ENCODE measurements around the gene PTTG1.

The PTTG1 gene

DNA sequence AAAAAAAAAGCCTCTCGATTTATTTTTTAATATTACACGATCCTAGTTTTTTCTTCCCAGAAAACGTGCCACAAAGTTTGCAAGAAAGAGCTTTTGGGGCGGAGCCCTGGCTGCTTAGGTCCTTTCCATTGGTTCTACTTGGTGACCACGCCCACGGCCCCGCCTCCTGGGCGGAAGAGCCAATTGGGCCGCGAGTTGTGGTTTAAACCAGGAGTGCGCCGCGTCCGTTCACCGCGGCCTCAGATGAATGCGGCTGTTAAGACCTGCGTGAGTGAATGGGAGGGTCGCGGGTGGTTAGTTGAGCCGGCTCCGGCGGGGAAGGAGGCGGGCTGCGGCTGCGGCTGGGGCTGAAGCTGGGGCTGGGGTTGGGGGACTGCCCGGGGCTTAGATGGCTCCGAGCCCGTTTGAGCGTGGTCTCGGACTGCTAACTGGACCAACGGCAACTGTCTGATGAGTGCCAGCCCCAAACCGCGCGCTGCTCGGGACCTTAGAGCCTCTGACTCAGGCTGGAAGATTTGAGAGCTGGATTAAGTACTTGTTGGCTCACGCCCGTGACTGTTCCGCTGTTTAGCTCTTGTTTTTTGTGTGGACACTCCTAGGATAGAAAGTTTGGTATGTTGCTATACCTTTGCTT, at the start of gene PTTG1:
PTTG1 (plus strand) TSS at position 231 of the 634 bp plus-strand sequence. CDS start 458 bp downstream, outside the sequence.
- peak; percentile 98 for FAIRE-seq

DNA sequence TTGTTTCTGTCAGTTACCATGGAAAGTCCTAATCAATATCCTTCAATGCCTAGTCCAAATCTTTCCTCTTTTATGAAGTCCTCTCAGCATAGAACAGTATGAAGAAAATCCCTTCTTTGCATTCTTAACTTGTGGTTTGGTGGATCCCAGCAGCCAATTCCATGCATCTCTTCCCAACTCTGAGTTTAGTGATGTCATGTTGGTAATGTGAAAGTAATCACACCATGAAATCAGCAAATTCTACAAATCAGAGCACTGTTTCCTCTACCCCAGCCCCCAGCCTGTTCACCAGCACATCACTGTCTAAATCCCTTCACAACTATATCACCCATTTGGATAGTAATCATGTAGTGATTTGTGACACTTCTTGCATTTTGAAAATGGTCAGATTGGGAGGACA, 46.5 kb upstream of the PTTG1 start:
- no peak for FAIRE-seq

DNA sequence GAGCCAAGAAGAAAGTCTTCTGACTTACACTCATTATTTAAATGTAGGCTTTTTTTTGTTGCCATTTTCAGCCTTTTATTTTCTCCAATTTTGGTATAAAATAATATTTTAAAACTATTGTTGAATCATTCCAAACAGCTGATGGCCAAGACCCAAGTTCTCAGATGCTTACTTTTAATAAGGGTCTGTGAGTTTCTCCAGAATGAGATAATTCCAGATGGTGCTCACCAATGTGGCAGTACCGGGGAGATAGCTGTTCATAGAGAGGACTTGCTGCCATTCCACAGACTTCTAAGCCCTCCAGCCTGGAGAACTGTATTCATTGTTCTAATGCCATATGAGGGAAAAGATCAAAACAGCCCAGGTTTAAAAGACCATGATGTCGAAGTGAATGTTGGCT, 46.0 kb upstream of the PTTG1 start:
- FAIRE-seq, result no peak

DNA sequence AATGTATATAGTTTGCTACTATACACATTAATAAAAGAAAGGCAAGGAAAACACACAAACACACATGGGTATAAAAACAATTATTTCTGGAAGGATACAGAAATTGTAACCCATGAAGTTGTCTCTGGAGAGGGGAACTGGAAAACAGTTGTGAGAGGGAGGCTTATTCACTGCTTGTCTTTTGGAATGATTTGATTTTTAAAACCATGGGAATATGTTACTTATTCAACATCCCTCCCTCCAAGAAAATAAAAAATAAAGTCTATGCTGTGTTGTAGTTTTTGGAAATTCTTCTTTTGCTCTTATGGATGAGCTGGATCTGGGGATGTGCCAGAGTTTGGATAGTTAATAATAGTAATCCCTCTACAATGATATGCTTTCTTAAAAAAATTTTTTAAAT, 45.2 kb upstream of the PTTG1 start:
- FAIRE-seq, result no peak

DNA sequence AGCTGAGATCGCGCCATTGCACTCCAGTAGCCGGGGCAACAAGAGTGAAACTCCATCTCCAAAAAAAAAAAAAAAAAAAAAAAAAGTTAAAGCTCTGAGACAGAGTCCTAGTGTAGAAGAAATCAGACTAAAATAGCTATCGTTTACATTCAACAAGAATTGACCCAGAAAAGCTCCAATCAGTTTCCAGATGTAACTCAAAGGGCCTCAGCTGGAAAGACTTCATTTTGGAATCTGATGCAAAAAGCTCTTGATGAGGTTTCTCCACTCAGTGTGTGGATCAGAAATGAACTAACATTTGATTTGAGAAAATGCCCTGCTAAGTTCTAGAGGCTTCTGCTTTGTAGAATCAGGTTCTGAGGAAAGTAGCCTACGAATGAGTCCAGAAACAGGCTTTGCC, 44.0 kb upstream of the PTTG1 start:
- FAIRE-seq, result no peak

DNA sequence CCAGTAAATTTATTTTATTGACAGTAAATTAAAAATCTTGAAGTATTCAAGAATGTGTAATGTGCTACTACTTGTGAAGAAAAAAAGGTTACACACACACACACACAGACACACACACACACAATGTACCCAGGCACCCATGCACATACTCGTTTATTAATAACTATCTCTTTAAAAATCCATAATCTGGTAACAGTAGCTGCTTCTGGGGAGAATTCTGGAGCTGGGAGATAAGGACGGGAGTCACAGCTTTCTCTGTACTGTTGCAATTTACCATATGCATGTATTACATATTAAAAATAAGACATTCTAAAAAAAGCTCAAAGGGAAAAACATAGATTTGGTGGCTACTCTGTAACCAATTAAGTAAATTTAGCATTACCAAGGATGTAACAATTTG, 43.3 kb upstream of the PTTG1 start:
- no peak for FAIRE-seq

DNA sequence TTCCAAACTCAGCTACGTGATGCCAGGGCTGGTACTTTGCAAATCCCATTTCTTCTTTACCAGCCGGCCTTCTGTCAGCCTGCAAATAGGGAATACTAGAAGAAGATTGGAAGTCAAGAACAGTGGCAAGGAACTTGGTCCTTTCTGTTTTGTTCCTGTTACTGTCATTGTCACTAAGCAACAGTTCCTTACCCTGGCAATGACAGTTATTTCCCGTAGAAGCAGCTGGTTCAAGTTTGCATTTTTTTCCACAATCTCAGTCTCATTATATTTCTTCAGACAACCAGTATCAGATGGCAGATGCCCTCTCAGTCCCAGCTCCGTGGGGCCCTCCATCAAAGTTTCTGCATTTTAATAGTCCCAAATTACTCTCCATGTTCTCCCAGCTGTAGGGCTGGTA, 42.1 kb upstream of the PTTG1 start:
- FAIRE-seq, result no peak

DNA sequence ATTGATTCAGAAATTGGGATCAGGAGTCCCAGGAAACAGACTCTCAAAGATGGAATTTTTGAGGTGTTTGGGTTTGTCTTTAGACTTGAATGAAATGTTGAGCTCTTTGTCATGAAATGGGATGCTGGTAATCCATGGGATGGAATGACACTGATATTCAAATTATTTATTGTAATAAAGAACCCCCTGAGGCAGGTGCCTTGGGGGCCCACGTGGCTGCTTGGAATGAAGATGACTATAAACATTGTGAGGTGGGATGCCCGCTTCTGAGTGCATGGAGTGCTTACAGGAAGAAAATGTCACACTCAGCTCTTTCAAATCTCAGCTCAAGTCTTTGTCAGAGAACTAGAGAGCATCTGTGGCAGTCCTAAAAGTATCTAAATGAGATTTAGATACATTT, 41.6 kb upstream of the PTTG1 start:
- FAIRE-seq, result no peak

DNA sequence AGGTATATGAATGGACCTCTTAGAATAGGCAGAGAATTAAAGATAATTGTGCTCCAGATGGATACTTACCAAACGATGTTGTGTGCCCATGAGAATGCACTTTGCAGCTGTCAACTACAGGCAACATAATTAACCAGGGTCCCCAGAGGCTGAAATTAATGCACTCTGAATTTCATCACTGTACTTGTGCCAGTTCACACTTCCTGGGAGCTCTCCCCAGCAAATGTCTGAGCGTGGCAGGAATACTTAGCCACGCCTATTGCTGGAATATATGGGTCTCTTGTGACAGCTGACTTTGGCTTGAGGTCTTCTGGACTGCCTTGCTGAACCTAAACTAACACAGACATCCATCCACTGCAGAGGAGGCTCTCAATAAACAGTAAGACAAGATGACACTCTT, 39.3 kb upstream of the PTTG1 start:
- no peak for FAIRE-seq

DNA sequence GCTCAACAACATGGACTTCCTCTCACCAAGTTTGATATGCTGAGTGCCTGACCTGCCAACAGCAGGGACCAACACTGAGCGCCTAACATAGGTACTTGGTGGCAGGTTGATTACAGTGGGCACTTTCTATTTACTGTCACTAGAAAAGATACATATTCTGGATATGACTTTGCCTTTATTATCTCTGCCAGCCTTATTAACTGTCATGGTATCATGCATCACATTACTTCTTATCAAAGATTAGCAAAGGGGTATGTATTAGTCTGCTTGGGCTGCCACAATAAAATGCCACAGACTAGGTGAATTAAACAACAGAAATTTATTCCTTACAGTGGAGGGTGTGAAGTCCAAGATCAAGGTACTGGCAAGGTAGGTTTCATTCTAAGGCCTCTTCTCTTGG, 37.0 kb upstream of the PTTG1 start:
- no peak for FAIRE-seq

DNA sequence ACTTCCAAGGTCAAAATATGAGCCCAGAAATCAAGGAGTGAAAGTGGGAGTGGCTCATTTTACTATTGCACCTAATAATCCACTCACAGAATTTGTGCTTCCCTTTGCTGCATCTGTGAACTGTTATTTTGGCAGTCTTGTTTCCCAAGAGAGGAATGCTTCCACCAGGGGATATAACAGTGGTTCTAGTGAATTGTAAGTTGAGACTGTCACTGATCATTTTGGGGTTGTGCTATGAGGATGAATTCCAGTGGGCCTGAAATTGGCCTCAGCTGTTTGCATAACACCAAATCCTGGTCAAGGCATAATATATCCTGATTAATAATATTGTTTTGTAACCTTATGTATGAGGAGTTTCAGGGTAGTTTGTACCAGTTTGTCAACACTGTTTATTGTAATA, 36.2 kb upstream of the PTTG1 start:
- no peak for FAIRE-seq

DNA sequence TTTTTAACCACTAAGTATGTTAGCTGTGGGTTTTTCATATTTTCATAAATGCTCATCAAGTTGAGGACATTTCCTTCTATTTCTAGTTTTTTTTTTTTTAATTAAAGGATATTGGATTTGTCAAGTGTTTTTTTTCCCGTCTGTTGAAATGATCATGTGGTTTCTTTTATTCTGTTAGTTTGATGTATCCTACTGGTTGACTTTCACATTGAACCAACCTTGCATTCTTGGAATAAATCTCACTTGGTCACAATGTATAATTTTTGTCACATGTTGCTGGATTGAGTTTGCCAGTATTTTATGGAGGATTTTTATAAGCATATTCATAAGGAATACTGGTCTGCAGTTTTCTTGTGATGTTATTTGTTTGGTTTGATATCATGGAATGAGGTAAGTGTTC, 34.2 kb upstream of the PTTG1 start:
- FAIRE-seq, result no peak

DNA sequence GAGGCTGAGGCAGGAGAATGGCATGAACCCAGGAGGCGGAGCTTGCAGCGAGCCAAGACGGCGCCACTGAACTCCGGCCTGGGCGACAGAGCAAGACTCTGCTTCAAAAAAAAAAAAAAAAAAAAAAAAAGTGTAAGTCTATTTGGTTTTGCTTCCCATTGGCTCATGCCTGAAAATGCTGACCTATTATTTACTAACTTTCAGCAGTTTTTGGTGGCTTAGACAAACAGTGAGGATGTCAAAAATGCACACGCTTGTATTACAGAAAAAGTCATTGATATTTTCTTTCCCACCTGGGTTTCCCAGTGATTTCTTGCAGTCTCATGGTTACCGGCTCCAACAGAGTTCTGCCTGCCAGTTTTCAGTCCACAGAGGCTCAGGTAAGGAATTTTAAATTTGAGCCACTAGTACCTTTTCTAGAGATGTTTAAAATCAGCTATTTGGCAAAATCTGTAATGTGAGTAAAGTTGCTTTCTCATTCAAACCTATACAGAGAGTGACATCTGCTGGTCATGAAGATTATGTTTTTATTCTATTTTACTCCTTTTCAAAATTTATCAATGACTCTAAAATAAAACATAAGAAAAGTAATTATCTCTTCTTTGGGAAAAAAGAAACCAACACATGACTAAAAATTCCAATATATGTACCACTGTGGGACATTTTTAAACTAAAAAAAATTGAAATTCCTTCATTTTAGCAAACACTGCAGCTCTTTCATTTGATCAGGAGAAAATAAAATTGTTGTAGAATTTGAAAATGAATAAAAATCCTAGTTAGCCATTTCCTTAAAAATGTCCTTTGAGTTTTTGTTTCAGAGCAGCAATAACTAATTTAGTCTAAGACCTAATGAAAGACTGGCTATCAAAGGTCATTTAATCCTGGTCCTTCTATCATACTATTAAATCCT, 30.6 kb upstream of the PTTG1 start:
- FAIRE-seq, result peak; percentile 94

DNA sequence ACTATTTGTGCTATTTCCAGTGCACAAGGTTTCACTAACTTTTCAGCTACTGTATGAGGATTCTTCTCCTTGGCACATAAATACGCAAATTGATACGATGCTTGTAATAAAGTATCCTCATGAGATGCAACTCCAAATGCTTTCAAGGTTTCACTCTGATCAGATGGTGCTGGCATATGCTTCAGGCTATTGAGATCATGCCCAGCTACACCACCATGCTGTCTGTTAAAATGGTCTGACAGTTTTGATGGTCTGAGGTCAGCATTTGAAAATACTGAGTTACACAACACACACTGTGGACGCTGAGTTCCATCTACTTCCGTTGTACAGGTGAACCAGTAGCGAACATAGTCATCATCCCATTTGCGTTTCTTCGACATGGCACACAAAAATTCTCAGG, 26.5 kb upstream of the PTTG1 start:
- FAIRE-seq, result no peak

DNA sequence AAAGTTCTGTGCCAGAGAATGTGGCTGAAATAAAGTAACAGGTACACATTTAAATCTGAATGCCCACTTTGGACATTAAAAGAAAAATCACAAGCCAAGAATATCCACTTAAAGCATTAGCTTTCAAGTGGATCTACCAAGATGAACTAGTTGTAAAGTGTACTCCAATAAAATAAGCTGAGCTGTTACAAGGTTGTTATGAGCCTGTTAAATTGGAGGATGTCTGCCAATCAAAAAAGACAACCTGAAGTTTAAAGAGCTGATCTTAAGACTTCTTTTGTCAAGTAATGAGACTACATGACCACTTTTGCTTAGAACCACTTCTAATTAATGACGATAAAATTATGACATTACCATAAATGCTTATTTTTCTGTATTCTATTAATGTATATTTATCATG, 24.2 kb upstream of the PTTG1 start:
- no peak for FAIRE-seq

DNA sequence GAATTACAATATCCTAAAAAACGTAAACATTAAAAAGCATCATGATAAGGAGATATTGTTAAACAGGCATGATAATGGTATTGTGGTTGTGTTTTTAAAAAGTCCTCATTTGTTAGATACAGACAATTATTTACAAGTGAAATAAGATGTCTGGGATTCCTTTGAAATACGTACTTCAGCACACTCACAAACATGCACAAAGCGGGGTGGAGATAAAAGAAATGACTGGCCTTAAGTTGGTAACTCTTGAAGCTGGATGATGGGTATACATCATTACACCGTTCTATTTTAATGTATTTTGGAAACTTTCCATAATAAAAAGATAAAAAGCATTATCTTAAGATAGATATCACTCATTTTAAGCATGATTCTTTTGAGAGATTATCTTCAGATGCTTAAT, 22.8 kb upstream of the PTTG1 start:
- no peak for FAIRE-seq

DNA sequence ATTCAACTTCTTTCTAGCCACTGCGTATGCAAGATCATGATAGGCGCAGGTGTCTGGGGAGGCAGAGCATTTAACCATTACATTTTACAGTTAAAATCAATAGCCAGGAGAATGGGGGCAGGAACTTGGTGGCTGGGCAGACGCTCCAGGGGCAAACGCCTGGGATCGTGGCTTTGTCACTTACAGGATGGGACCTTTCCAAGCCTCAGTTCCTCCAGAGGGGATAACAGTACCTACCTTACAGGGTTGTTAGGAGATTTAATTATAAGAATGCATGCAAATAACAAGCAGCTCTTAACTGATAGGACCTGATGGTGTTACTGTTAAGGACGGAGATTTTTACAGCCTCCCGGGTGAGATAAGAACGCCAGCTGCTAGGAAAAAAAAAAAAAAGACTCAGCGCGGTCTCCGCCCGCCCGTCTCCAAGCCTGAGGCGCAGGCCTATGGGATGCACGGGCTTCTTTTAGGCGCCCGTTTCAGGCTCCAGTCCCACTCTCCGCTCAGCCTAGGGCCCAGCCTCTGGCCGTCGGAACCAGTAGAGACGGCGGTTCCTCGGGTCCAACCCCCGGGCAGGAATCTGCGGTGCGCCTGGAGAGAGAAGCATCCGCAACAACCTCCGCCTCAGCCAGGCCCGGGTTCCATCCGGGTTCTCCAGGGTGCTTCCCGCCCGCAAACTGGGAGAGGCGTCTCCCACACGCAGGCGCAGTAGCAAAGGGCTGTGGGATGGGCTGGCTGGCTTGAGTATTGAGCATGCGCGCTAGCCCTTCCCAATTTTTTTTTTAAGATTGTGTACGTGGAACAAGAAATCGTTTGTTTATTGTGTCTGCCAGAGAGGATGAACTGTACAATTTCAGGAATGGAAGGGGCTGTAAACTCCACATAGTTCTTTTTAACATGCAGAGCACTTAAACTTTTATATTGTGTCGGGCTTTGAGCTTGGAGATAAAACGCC, 22.0 kb upstream of the PTTG1 start, which contains the start of gene FAM200C:
FAM200C (minus strand) TSS at position 653 of the 952 bp plus-strand sequence. CDS start 4,564 bp downstream, outside the sequence.
- FAIRE-seq, result peak; percentile 93

DNA sequence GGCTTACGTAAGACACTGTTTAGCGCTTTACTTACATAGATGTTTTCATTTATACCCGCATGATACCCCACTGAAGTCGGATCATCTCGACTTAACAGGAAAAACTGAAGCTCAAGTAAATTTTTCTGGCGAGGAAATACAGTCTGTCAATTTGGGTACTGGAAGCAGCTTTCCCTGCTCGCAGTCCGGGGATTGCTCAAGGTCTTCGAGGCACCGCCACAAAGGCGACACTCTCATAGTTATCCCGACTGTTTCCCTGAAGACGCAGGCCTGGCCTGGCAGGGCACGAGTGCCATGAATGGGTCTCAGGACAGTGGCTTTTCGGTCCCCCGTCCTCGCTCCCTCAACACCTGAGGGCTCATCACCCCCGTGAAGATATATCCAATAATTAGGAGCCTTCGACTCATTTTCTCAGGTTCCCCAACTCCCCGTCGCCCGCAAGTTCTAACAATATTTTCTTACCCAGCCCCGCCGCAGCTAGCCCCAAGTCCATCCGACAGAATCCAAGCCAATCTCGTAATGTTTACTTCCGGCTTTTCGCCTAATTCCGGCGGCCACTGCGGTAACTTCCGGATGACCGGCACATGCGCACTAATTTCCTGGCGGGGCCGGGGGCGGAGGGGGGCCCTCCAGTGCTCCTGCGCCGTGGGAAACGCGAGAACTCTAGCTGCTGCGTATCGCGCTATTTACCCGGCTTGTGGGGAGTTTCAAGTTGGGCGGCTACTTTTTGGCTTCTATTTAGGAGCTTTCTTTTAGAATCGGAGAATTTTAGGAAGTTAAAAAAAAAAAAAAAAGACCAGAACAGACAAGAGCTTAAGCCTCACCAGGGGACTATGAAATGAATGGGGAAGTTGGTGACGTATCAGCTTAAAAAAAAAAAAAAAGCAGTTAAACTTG, 2.8 kb upstream of the PTTG1 start, which contains the start of gene SLU7:
SLU7 (minus strand) TSS at position 521 of the 897 bp plus-strand sequence. CDS start 3,787 bp downstream, outside the sequence.
- FAIRE-seq, result peak; percentile 91

DNA sequence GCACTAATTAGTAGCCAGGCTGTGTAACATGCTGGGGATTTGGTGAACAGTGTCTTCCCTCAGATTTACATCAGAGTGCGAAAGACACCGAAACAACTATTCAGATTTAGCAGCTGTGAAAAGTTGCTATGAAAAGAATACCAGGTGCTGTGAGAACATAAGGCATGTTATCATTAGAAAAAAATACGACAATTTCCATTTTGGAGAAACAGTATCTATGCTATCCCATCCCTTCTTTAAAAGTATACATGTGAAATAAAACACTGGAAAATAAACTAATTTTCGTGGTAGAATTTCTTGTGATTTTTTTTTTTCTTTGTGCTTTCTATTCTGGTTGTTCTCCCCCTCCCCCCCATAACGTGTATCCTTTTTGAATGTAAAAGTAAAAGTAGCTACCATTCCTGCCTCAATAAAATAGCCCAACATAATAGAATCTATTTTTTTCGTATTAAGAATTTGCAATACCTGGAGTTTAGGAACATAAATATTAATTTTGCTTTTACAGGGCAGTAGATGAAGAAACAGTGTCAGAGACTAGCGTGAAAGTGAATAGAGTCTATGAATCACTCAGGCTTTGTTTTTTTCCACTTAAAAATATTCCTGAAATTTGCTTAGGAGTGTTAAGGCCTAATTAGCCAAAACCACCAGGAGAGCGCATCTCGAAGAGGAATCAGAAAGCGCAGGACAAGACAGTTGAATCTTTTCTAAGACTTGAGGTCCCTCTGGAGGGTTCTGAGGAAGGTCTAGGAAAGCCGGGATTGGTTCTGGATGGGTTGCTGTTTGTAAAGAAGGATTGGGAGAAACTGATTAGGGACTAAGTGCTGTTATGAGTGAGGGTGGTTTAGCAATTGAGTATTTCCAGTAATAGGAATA, 2.0 kb upstream of the PTTG1 start:
- peak; percentile 53 for FAIRE-seq

DNA sequence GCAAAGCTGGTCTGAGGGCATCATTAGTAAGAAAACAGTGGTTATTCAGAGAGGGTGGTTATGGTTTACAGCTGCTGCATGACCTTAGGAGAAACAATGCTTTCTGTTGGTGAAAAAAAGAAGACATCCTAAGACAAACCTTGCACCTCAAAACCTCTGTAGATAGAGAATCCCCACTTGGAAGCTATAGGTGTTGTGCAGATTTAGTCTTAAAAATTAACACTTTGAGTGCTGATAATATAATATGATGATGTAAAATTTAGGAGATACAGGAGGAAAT, 1.4 kb upstream of the PTTG1 start:
- no peak for FAIRE-seq

DNA sequence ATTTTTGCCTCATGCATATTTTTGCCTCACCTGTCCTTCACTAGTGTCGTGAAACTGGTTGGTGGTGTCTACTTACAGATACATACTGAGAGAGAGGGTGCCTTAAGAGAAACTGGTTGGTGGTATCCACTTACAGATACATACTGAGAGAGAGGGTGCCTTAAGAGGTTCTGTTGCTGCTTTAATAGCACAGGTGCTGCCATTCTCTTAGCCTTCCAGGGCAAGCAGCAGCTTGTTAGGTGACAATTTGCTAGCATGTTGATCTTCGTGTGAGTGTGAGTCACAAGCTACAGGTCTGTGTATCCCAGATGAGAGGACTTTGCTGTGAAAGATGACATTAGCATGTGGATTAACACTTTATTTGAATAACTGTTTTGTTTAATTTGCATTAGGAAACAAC, 1.4 kb downstream of the PTTG1 start:
- no peak for FAIRE-seq
